HEK293T (cell line): ENCODE measurements around the gene DNPH1.

Experiments used
- BHLHE40 ChIP-seq: fragments of 450-650 bp; IDR thresholded peaks from 2 replicates; pipeline ENCODE4 v1.6.1; 2016; ENCODE audit warnings: mild to moderate bottlenecking, moderate library complexity, borderline replicate concordance
- HDGF ChIP-seq: fragments of 450-650 bp; IDR thresholded peaks from 2 replicates; pipeline ENCODE4 v1.6.1; 2017; ENCODE audit warnings: antibody characterized with exemption, borderline replicate concordance
- SUZ12 ChIP-seq: fragments of 450-650 bp; IDR thresholded peaks from 2 replicates; pipeline ENCODE4 v1.6.1; 2016; ENCODE audit warnings: mild to moderate bottlenecking

DNA sequence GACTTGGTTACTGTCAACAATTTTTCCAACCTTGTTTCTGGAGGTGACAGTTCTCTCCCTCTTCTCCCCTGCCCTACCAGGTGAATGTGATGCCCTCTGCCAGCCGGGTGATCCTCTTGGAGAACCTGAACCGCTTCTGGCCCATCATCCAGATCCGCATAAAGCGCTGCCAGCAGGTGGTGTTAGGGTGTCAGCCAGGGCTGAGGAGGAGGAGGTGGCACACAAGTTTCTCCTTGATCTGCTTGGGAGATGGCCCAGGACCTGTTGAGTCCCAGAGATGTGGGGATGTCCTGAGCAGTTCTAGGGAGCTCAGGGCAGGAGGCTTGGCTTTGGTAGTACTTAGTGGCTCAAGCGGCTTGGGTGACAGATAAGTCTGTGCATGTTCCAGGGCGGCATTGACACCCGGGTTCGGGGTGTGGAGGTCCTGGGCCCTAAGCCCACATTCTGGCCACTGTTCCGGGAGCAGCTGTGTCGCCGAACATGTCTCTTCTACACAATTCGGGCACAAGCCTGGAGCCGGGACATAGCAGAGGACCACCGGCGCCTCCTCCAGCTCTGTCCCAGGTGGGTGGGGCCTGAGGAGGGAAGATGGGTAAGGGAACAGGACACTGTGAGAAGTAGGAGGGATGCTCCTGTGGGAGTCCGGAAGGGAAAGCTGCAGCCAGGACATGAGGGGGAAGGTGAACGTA lies 26.1 kb downstream of the DNPH1 start:
- no peak for TF ChIP-seq SUZ12
- TF ChIP-seq BHLHE40, result no peak
- no peak for TF ChIP-seq HDGF
